ENCODE data around the gene ADGRB3.

- TF ChIP-seq CTCF (IDR thresholded peaks at IDR 0.05 in 2 of 3, conservative IDR thresholded peaks at IDR 0.05 in 1 of 3; ENCODE audit: control insufficient read depth in 2 of 3, extremely low read depth in 1 of 3, insufficient read depth in 1 of 3, low read depth in 3 of 3, low read length in 3 of 3) (no peak), EGR1 (IDR thresholded peaks at IDR 0.05; ENCODE audit: borderline replicate concordance in 1 of 2, low read depth in 2 of 2, low read length in 2 of 2) (no peak), NR2F1 (conservative IDR thresholded peaks at IDR 0.05) (no peak), FOS (IDR thresholded peaks at IDR 0.05; ENCODE audit: borderline replicate concordance, extremely low read depth, insufficient read length) (no peak), TBL1XR1 (IDR thresholded peaks at IDR 0.05; ENCODE audit: low read depth, low read length) (no peak), RB1 (IDR thresholded peaks at IDR 0.05; ENCODE audit: borderline replicate concordance) (no peak), NKRF (conservative IDR thresholded peaks at IDR 0.05) (no peak), POLR2AphosphoS5 (IDR thresholded peaks at IDR 0.05; ENCODE audit: low read length) (no peak), GABPA (IDR thresholded peaks at IDR 0.05; ENCODE audit: low read depth) (no peak), CREB1 (IDR thresholded peaks at IDR 0.05; ENCODE audit: low read depth) (no peak)
Observed at GRCh38 chr6:68634726-68635411, at the start of gene ADGRB3.
